Measurements from ENCODE around the gene TMPRSS13. TPM values are rescaled to one million over a fixed set of nuclear protein-coding genes. Genes with fewer than 3 reads are reported as not detected.
A peak's percentile ranks its signal among the peaks of the same experiment; 100 is the strongest.
"Not testable (repeated sequence)": the region's sequence is repeated elsewhere in the genome, so short reads cannot be mapped to it uniquely, and the experiment has no call there.

TMPRSS13 gene
- total and polyA plus RNA-seq, 5 donors from 2014 or later, result 0.57 to 3.4 (median 1.1) TPM

GRCh38 chr11:117948466-117948865, 19.3 kb upstream of the TMPRSS13 start:
- H3K4me3 ChIP-seq (ENCODE audit: low read depth, low read length); H3K9me3 Mint-ChIP-seq; H3K27ac ChIP-seq (ENCODE audit: insufficient read depth, low read length, poor library complexity, severe bottlenecking); H3K36me3 Mint-ChIP-seq; H3K27me3 ChIP-seq (ENCODE audit: control insufficient read depth, insufficient read depth, low read length); H3K27me3 Mint-ChIP-seq; H3K36me3 ChIP-seq (ENCODE audit: control insufficient read depth, insufficient read depth, low read length); H3K9me3 ChIP-seq (ENCODE audit: control insufficient read depth in 2 of 2, low read length in 2 of 2); DNase-seq; ATAC-seq (ENCODE audit: low read depth in 2 of 2): not testable (repeated sequence)
- Mint-ChIP-seq H3K27ac (peak overlapping the region in 2 of 3 donors; percentile 92 to 93), H3K4me1 (peaks cover 46 to 94% (median 71%) of the 10 kb centered on the region in 4 donors), H3K4me3 (peak overlapping the region in 1 of 4 donors; percentile 71)
- peaks cover 79% of the 10 kb centered on the region for H3K4me1 ChIP-seq (ENCODE audit: control insufficient read depth, insufficient read depth, low read length, poor library complexity, severe bottlenecking)

- not testable (repeated sequence) for H3K36me3 Mint-ChIP-seq; DNase-seq; H3K36me3 ChIP-seq (ENCODE audit: control insufficient read depth, insufficient read depth, low read length); H3K9me3 ChIP-seq (ENCODE audit: control insufficient read depth in 2 of 2, low read length in 2 of 2); H3K27me3 ChIP-seq (ENCODE audit: control insufficient read depth, insufficient read depth, low read length); ATAC-seq (ENCODE audit: low read depth in 2 of 2); H3K27me3 Mint-ChIP-seq; H3K9me3 Mint-ChIP-seq
- Mint-ChIP-seq H3K4me3 (peak overlapping the region; percentile 12 to 67 (median 52)), H3K4me1 (peaks cover 39 to 87% (median 65%) of the 10 kb centered on the region in 4 donors), H3K27ac (peak overlapping the region; percentile 87 to 92 (median 88))
- H3K4me1 ChIP-seq (ENCODE audit: control insufficient read depth, insufficient read depth, low read length, poor library complexity, severe bottlenecking), result peaks cover 73% of the 10 kb centered on the region
- H3K4me3 ChIP-seq (ENCODE audit: low read depth, low read length), result peak overlapping the region; percentile 0
- peak overlapping the region; percentile 20 for H3K27ac ChIP-seq (ENCODE audit: insufficient read depth, low read length, poor library complexity, severe bottlenecking)
Observed at GRCh38 chr11:117947751-117948150, 18.5 kb upstream of the TMPRSS13 start.

GRCh38 chr11:117946842-117947526, 17.8 kb upstream of the TMPRSS13 start:
- Mint-ChIP-seq H3K27ac (peak overlapping the region; percentile 33 to 92 (median 88)), H3K9me3 (no peaks in the 10 kb centered on the region), H3K4me3 (peak overlapping the region; percentile 15 to 75 (median 69)), H3K4me1 (peaks cover 45 to 80% (median 61%) of the 10 kb centered on the region in 4 donors), H3K27me3 (peaks cover 10% of the 10 kb centered on the region), H3K36me3 (peaks cover 11% of the 10 kb centered on the region)
- Histone ChIP-seq H3K27me3 (ENCODE audit: control insufficient read depth, insufficient read depth, low read length) (no peaks in the 10 kb centered on the region), H3K9me3 (ENCODE audit: control insufficient read depth in 2 of 2, low read length in 2 of 2) (no peaks in the 10 kb centered on the region), H3K4me1 (ENCODE audit: control insufficient read depth, insufficient read depth, low read length, poor library complexity, severe bottlenecking) (peaks cover 65% of the 10 kb centered on the region), H3K4me3 (ENCODE audit: low read depth, low read length) (peak overlapping the region; percentile 0), H3K36me3 (ENCODE audit: control insufficient read depth, insufficient read depth, low read length) (no peaks in the 10 kb centered on the region), H3K27ac (ENCODE audit: insufficient read depth, low read length, poor library complexity, severe bottlenecking) (peak overlapping the region; percentile 20)
- peak in 1 of 2 donors; percentile 27 for ATAC-seq (ENCODE audit: low read depth in 2 of 2)
- peak; percentile 71 to 80 (median 74) for DNase-seq

- Histone ChIP-seq H3K36me3 (ENCODE audit: control insufficient read depth, insufficient read depth, low read length) (no peaks in the 10 kb centered on the region), H3K27me3 (ENCODE audit: control insufficient read depth, insufficient read depth, low read length) (no peaks in the 10 kb centered on the region), H3K4me1 (ENCODE audit: control insufficient read depth, insufficient read depth, low read length, poor library complexity, severe bottlenecking) (peaks cover 58% of the 10 kb centered on the region), H3K27ac (ENCODE audit: insufficient read depth, low read length, poor library complexity, severe bottlenecking) (no peak overlapping the region), H3K9me3 (ENCODE audit: control insufficient read depth in 2 of 2, low read length in 2 of 2) (no peaks in the 10 kb centered on the region), H3K4me3 (ENCODE audit: low read depth, low read length) (no peak overlapping the region)
- H3K9me3 Mint-ChIP-seq, result no peaks in the 10 kb centered on the region
- peaks cover 11% of the 10 kb centered on the region for H3K36me3 Mint-ChIP-seq
- ATAC-seq (ENCODE audit: low read depth in 2 of 2), result no peak
- DNase-seq, result no peak
- H3K4me1 Mint-ChIP-seq, result peaks cover 40 to 73% (median 55%) of the 10 kb centered on the region in 4 donors
- no peak overlapping the region for H3K4me3 Mint-ChIP-seq
- peaks cover 10% of the 10 kb centered on the region for H3K27me3 Mint-ChIP-seq
- peak overlapping the region in 2 of 3 donors; percentile 33 to 92 for H3K27ac Mint-ChIP-seq
Observed at GRCh38 chr11:117946156-117946841, 17.1 kb upstream of the TMPRSS13 start.

- H3K27me3 Mint-ChIP-seq, result peaks cover 6% of the 10 kb centered on the region
- no peak overlapping the region for H3K27ac ChIP-seq (ENCODE audit: insufficient read depth, low read length, poor library complexity, severe bottlenecking)
- peaks cover 48% of the 10 kb centered on the region for H3K4me1 ChIP-seq (ENCODE audit: control insufficient read depth, insufficient read depth, low read length, poor library complexity, severe bottlenecking)
- no peaks in the 10 kb centered on the region for H3K27me3 ChIP-seq (ENCODE audit: control insufficient read depth, insufficient read depth, low read length)
- peaks cover 11% of the 10 kb centered on the region for H3K36me3 Mint-ChIP-seq
- no peaks in the 10 kb centered on the region for H3K36me3 ChIP-seq (ENCODE audit: control insufficient read depth, insufficient read depth, low read length)
- H3K9me3 Mint-ChIP-seq, result no peaks in the 10 kb centered on the region
- ATAC-seq (ENCODE audit: low read depth in 2 of 2) (no peak), DNase-seq (no peak)
- H3K27ac Mint-ChIP-seq, result peak overlapping the region in 2 of 3 donors; percentile 54 to 61
- H3K4me3 Mint-ChIP-seq, result no peak overlapping the region
- no peak overlapping the region for H3K4me3 ChIP-seq (ENCODE audit: low read depth, low read length)
- no peaks in the 10 kb centered on the region for H3K9me3 ChIP-seq (ENCODE audit: control insufficient read depth in 2 of 2, low read length in 2 of 2)
- H3K4me1 Mint-ChIP-seq, result peaks cover 30 to 62% (median 45%) of the 10 kb centered on the region in 4 donors
Observed at GRCh38 chr11:117945047-117945810, 16.0 kb upstream of the TMPRSS13 start.

GRCh38 chr11:117944554-117944953, 15.4 kb upstream of the TMPRSS13 start:
- no peak overlapping the region for H3K4me3 ChIP-seq (ENCODE audit: low read depth, low read length)
- no peak overlapping the region for H3K27ac ChIP-seq (ENCODE audit: insufficient read depth, low read length, poor library complexity, severe bottlenecking)
- no peaks in the 10 kb centered on the region for H3K27me3 ChIP-seq (ENCODE audit: control insufficient read depth, insufficient read depth, low read length)
- no peaks in the 10 kb centered on the region for H3K9me3 ChIP-seq (ENCODE audit: control insufficient read depth in 2 of 2, low read length in 2 of 2)
- Mint-ChIP-seq H3K4me1 (peaks cover 29 to 55% (median 42%) of the 10 kb centered on the region in 4 donors), H3K27ac (peak overlapping the region in 2 of 3 donors; percentile 48 to 61), H3K27me3 (peaks cover 6% of the 10 kb centered on the region), H3K36me3 (peaks cover 11% of the 10 kb centered on the region), H3K4me3 (no peak overlapping the region), H3K9me3 (no peaks in the 10 kb centered on the region)
- H3K36me3 ChIP-seq (ENCODE audit: control insufficient read depth, insufficient read depth, low read length), result no peaks in the 10 kb centered on the region
- peaks cover 41% of the 10 kb centered on the region for H3K4me1 ChIP-seq (ENCODE audit: control insufficient read depth, insufficient read depth, low read length, poor library complexity, severe bottlenecking)
- DNase-seq, result no peak
- no peak for ATAC-seq (ENCODE audit: low read depth in 2 of 2)

GRCh38 chr11:117941976-117942654, 12.9 kb upstream of the TMPRSS13 start:
- H3K4me3 Mint-ChIP-seq, result no peak overlapping the region
- Histone ChIP-seq H3K4me1 (ENCODE audit: control insufficient read depth, insufficient read depth, low read length, poor library complexity, severe bottlenecking) (peaks cover 17% of the 10 kb centered on the region), H3K27me3 (ENCODE audit: control insufficient read depth, insufficient read depth, low read length) (no peaks in the 10 kb centered on the region), H3K27ac (ENCODE audit: insufficient read depth, low read length, poor library complexity, severe bottlenecking) (no peak overlapping the region), H3K9me3 (ENCODE audit: control insufficient read depth in 2 of 2, low read length in 2 of 2) (no peaks in the 10 kb centered on the region), H3K4me3 (ENCODE audit: low read depth, low read length) (no peak overlapping the region), H3K36me3 (ENCODE audit: control insufficient read depth, insufficient read depth, low read length) (no peaks in the 10 kb centered on the region)
- H3K27me3 Mint-ChIP-seq, result peaks cover 6% of the 10 kb centered on the region
- peaks cover 11% of the 10 kb centered on the region for H3K36me3 Mint-ChIP-seq
- H3K27ac Mint-ChIP-seq, result no peak overlapping the region
- DNase-seq, result no peak
- H3K9me3 Mint-ChIP-seq, result no peaks in the 10 kb centered on the region
- H3K4me1 Mint-ChIP-seq, result peaks cover 21 to 32% (median 28%) of the 10 kb centered on the region in 4 donors
- no peak for ATAC-seq (ENCODE audit: low read depth in 2 of 2)

All from CD4-positive, CD25-positive, alpha-beta regulatory T cell (primary cell).